ENCODE results near the gene IQCE.

GRCh38 chr7:2639695-2640481 lies 81.1 kb downstream of the IQCE start:
- TF ChIP-seq CTCF (IDR thresholded peaks at IDR 0.05; ENCODE audit: low read length), result no peak
- TF ChIP-seq EZH2 (optimal IDR thresholded peaks at IDR 0.05; ENCODE audit: low read depth, low read length), result no peak

Data from MM.1S (cell line).